Measurements from ENCODE around the gene POR. TPM values are rescaled to one million over a fixed set of nuclear protein-coding genes. Genes with fewer than 3 reads are reported as not detected.

Gene POR
- total and polyA plus RNA-seq, 2 of the 13 experiments (the other 11 are each of a cell fraction or from before 2014, with no cell fraction given), result 145 to 266 TPM

- TF ChIP-seq ETV5 (CRISPR knock-in tag; IDR thresholded peaks at IDR 0.05; ENCODE audit: borderline replicate concordance) (no peak), ZNF629 (CRISPR knock-in tag; conservative IDR thresholded peaks at IDR 0.05) (no peak), ZNF292 (CRISPR knock-in tag; IDR thresholded peaks at IDR 0.05; ENCODE audit: borderline replicate concordance, low read depth) (no peak; the same call in 1 of the 2 replicates), ATF2 (CRISPR knock-in tag; IDR thresholded peaks at IDR 0.05) (0 out of 2 replicates have a peak, but pooled peaks have one; percentile 29), ZNF788 (CRISPR knock-in tag; IDR thresholded peaks at IDR 0.05; ENCODE audit: borderline replicate concordance) (no peak; the same call in 1 of the 2 replicates), ZNF234 (CRISPR knock-in tag; conservative IDR thresholded peaks at IDR 0.05) (no peak), SAFB2 (CRISPR knock-in tag; IDR thresholded peaks at IDR 0.05; ENCODE audit: borderline replicate concordance, low read depth) (no peak), ATF6 (CRISPR knock-in tag; conservative IDR thresholded peaks at IDR 0.05) (no peak), TSC22D2 (CRISPR knock-in tag; IDR thresholded peaks at IDR 0.05; ENCODE audit: borderline replicate concordance) (no peak), ARNTL (CRISPR knock-in tag; IDR thresholded peaks at IDR 0.05) (peak; percentile 94), NFE2L1 (CRISPR knock-in tag; IDR thresholded peaks at IDR 0.05; ENCODE audit: borderline replicate concordance) (no peak), ZFP91 (CRISPR knock-in tag; IDR thresholded peaks at IDR 0.05; ENCODE audit: borderline replicate concordance) (peak; percentile 83), ZNF674 (CRISPR knock-in tag; IDR thresholded peaks at IDR 0.05; ENCODE audit: low read depth) (no peak), PHB2 (IDR thresholded peaks at IDR 0.05; ENCODE audit: partially characterized antibody) (no peak), RNF219 (CRISPR knock-in tag; IDR thresholded peaks at IDR 0.05) (no peak), RAD51 (IDR thresholded peaks at IDR 0.05; ENCODE audit: borderline replicate concordance) (no peak), NFKBIZ (CRISPR knock-in tag; IDR thresholded peaks at IDR 0.05) (peak; percentile 40; the same call in 1 of the 2 replicates), ZNF253 (CRISPR knock-in tag; IDR thresholded peaks at IDR 0.05; ENCODE audit: borderline replicate concordance) (no peak)
Observed at GRCh38 chr7:75962607-75963380, 47.8 kb downstream of the POR start (continued).
